Spinal cord (tissue), 10 donors: ENCODE data around the gene DSN1. TPM values are rescaled to one million over a fixed set of nuclear protein-coding genes. Genes with fewer than 3 reads are reported as not detected.

Source experiments
- DNase-seq, 6 donors: peaks; one replicate each; pipeline versions ENCODE4 v3.0.0 to v3.0.0-alpha.2; 2013 to 2015; ENCODE audit warnings: low spot score in 6 of 6, low read depth in 4 of 6
- H3K27ac ChIP-seq: one replicate; pipeline ENCODE4 v1.5.1; 2013; ENCODE audit warnings: low read depth, low read length, control low read depth
- H3K27me3 ChIP-seq: one replicate; pipeline ENCODE4 v1.6.1; 2013; ENCODE audit warnings: low read length; ENCODE audit not compliant: control insufficient read depth, insufficient read depth
- H3K36me3 ChIP-seq: one replicate; pipeline ENCODE4 v1.6.1; 2013; ENCODE audit warnings: low read length; ENCODE audit not compliant: control insufficient read depth, insufficient read depth
- H3K4me1 ChIP-seq: one replicate; pipeline ENCODE4 v1.6.1; 2013; ENCODE audit warnings: low read length; ENCODE audit not compliant: control insufficient read depth, insufficient read depth
- H3K4me3 ChIP-seq: one replicate; pipeline ENCODE4 v1.5.1; 2013; ENCODE audit warnings: low read depth, low read length, control low read depth
- H3K9me3 ChIP-seq: one replicate; pipeline ENCODE4 v1.6.1; 2013; ENCODE audit warnings: low read length; ENCODE audit not compliant: control insufficient read depth, insufficient read depth
- WGBS: methylation state at CpG from one replicate; pipeline ENCODE4 v1.1.5; 2013; ENCODE audit warnings: missing lambda C conversion rate; ENCODE audit not compliant: insufficient coverage; 5-methylcytosine and 5-hydroxymethylcytosine counted together
- polyA plus RNA-seq, 2 donors: library from polyadenylated mRNA; unstranded; fragments of 120-200 nt; gene quantifications; one replicate each; pipeline ENCODE4 v1.2.1, GENCODE V29; 2013; ENCODE audit not compliant: insufficient read length in 2 of 2
- total RNA-seq, 2 donors: library from RNA; depleted of rRNA in 1 of 2; stranded (reverse); fragments of 120-200 nt in 1 of 2; fragments of >200 nt in 1 of 2; gene quantifications; one replicate each; pipeline versions ENCODE4 v1.2.3 to v1.2.4, GENCODE V29; 2013 to 2014
- donor health status: healthy.

The DSN1 gene
- total and polyA plus RNA-seq, 4 donors, result 12.2 to 14.5 (median 13.4) TPM

DNA sequence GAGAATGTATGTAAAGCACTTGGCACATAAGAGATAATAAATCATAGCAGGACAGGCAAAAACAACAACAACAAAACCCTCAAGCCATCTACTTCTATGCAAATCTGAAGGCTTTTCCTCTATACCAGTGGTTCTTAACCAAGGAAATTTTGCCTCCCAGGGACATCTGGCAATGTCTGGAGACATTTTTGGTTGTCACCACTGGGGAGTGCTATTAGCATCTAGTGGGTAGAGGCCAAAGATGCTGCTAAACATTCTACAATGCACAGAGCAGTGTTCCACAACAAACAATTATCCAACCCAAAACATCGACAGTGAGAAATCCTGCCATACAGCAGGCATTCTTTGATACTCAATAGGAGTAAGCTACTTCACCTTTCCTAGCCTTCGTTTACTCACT lies 55.9 kb downstream of the DSN1 start:
- H3K36me3 ChIP-seq, result peaks cover 21% of the 10 kb centered on the region
- H3K27ac ChIP-seq, result no peak overlapping the region
- no peaks in the 10 kb centered on the region for H3K4me1 ChIP-seq
- H3K9me3 ChIP-seq, result no peaks in the 10 kb centered on the region
- no peak for DNase-seq
- H3K4me3 ChIP-seq, result no peak overlapping the region
- no CpG with 5 or more reads among the region's 2 CpGs for WGBS
- H3K27me3 ChIP-seq, result no peaks in the 10 kb centered on the region

DNA sequence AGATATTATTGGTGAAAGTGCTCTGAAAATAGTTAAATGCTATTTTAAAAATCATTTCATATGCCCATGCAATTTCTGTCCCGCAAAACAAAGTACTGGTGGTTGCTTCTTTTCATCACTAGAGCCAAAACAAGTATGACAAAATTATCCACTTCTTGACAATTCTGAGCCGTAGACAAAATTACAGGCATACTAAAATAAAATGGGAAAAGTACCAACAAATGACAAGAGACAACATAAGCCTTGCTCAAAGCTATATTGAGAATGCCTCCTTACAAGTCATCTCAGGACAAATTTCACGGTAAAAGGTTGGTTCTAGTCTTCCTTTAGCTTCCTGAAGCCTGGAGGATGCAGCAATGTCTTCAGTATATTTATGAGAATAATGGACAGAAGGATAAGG lies 56.5 kb downstream of the DSN1 start:
- Histone ChIP-seq H3K27me3 (no peaks in the 10 kb centered on the region), H3K4me1 (no peaks in the 10 kb centered on the region), H3K36me3 (peaks cover 21% of the 10 kb centered on the region), H3K27ac (no peak overlapping the region), H3K4me3 (no peak overlapping the region), H3K9me3 (no peaks in the 10 kb centered on the region)
- peak in 1 of 6 donors; percentile 51 for DNase-seq
- no CpG with 5 or more reads among the region's 3 CpGs for WGBS

DNA sequence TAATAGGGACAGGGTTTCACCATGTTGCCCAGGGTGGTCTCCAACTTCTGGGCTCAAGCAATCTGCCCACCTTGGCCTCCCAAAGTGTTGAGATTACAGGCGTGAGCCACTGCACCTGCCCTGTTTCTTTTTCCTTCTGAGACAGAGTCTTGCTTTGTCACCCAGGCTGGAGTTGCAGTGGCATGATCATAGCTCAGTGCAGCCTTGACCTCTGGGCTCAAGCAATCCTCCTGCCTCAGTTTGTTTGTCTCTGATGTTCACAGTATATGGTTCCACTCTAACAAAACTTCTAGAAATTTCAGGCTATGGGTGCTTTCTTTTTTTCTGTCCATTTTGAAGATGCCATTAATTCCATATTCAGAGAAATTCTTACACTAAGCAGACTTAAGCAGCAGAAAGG lies 60.8 kb downstream of the DSN1 start:
- no peak overlapping the region for H3K4me3 ChIP-seq
- H3K4me1 ChIP-seq, result no peaks in the 10 kb centered on the region
- peaks cover 2% of the 10 kb centered on the region for H3K36me3 ChIP-seq
- no peaks in the 10 kb centered on the region for H3K9me3 ChIP-seq
- H3K27ac ChIP-seq, result no peak overlapping the region
- 100% methylated on average over 1 of the region's 1 CpG for WGBS
- no peaks in the 10 kb centered on the region for H3K27me3 ChIP-seq
- no peak for DNase-seq

DNA sequence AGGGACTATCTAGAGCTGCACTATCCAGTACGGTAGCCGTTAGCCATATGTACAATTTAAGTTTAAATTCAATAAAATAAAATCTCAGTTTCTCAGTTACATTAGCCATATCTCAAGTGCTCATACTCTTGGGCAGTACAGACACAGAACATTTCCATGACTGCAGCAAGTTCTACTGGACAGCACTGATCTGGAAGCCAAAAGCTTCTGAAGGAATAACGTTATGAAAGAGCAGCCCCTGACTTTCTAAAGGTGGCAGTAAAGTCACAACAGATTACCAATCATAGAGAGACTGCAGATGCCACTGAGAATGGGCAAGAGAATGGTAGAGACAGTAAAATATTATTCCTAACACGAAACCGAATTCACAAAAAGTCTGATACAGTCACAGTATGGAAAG lies 64.4 kb downstream of the DSN1 start:
- no CpG with 5 or more reads among the region's 5 CpGs for WGBS
- no peak overlapping the region for H3K27ac ChIP-seq
- no peaks in the 10 kb centered on the region for H3K27me3 ChIP-seq
- no peaks in the 10 kb centered on the region for H3K9me3 ChIP-seq
- H3K36me3 ChIP-seq, result peaks cover 2% of the 10 kb centered on the region
- DNase-seq, result peak in 1 of 6 donors; percentile 12
- no peaks in the 10 kb centered on the region for H3K4me1 ChIP-seq
- H3K4me3 ChIP-seq, result no peak overlapping the region

DNA sequence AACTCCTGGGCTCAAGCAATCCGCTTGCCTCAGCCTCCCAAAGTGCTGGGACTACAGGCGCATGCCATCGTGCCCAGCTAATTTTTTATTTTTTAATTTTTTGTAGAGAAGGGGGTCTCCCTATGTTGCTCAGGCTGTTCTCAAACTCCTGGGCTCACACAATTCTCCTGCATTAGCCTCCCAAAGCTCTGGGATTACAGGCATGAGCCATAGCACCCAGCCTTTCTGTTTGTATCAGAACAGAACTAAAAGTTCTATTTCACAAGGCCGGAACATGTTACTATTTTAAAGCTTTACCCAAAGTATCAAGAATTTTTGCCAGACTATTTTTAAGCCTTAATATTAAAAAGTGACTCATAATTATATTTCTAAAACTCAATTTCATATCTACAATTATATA lies 70.0 kb downstream of the DSN1 start:
- Histone ChIP-seq H3K27ac (no peak overlapping the region), H3K36me3 (peaks cover 2% of the 10 kb centered on the region), H3K9me3 (no peaks in the 10 kb centered on the region), H3K4me3 (no peak overlapping the region), H3K4me1 (no peaks in the 10 kb centered on the region), H3K27me3 (no peaks in the 10 kb centered on the region)
- no CpG with 5 or more reads among the region's 4 CpGs for WGBS
- no peak for DNase-seq

Other genes starting within 250 kb of the DSN1 start
- gene MYL9, start 232.2 kb downstream of the DSN1 start, total RNA-seq, result 10 to 100 TPM in 1 of 2 donors, 1 to 10 TPM in 1; 5.0 to 85.3 TPM
- 10 to 100 TPM; 25.5 to 40.7 TPM for gene MYL9, start 232.2 kb downstream of the DSN1 start, polyA plus RNA-seq
- gene TGIF2, start 200.2 kb downstream of the DSN1 start, total RNA-seq, result 10 to 100 TPM; 14.2 to 26.2 TPM
- gene TGIF2, start 200.2 kb downstream of the DSN1 start, polyA plus RNA-seq, result 10 to 100 TPM; 20.6 to 20.8 TPM
- gene RAB5IF, start 168.0 kb downstream of the DSN1 start, total RNA-seq, result 10 to 100 TPM; 46.7 to 63.5 TPM
- gene RAB5IF, start 168.0 kb downstream of the DSN1 start, polyA plus RNA-seq, result 10 to 100 TPM; 74.6 to 75.7 TPM
- under 1 TPM in 1 of 2 donors, not detected in 1; 0.39 TPM for gene SLA2, start 127.6 kb downstream of the DSN1 start, total RNA-seq
- under 1 TPM; 0.24 to 0.27 TPM for gene SLA2, start 127.6 kb downstream of the DSN1 start, polyA plus RNA-seq
- gene NDRG3, start 27.7 kb downstream of the DSN1 start, total RNA-seq, result 10 to 100 TPM; 46.3 to 80.4 TPM
- 10 to 100 TPM; 89.6 to 96.2 TPM for gene NDRG3, start 27.7 kb downstream of the DSN1 start, polyA plus RNA-seq
- gene TLDC2, start 102.4 kb upstream of the DSN1 start, total RNA-seq, result under 1 TPM; 0.28 to 0.40 TPM
- gene TLDC2, start 102.4 kb upstream of the DSN1 start, polyA plus RNA-seq, result 1 to 10 TPM in 1 of 2 donors, under 1 TPM in 1; 0.95 to 2.5 TPM
- 100 to 1,000 TPM in 1 of 2 donors, 10 to 100 TPM in 1; 42.0 to 125 TPM for gene SAMHD1, start 177.9 kb upstream of the DSN1 start, total RNA-seq
- gene SAMHD1, start 177.9 kb upstream of the DSN1 start, polyA plus RNA-seq, result 10 to 100 TPM; 45.1 to 45.4 TPM